Sigmoid colon (tissue), 4 donors: Measurements from ENCODE around the gene RUNDC1.

Experiments used
- CTCF ChIP-seq, 4 experiments: fragments of 450-650 bp in 3 of 4; fragments of 200-600 bp in 1 of 4; IDR thresholded peaks; one replicate each; pipeline ENCODE4 v1.5.1; 2016 to 2019; ENCODE audit warnings: antibody characterized with exemption in 4 of 4, mild to moderate bottlenecking in 3 of 4, moderate library complexity in 2 of 4
- POLR2A ChIP-seq, 2 donors: fragments of 450-650 bp; IDR thresholded peaks; one replicate each; pipeline ENCODE4 v1.6.1; 2016; ENCODE audit warnings: antibody characterized with exemption in 2 of 2, mild to moderate bottlenecking in 2 of 2, moderate library complexity in 2 of 2
- POLR2AphosphoS5 ChIP-seq, 4 donors: sonication (generic); formaldehyde crosslinking; IDR thresholded peaks; one replicate each; pipeline ENCODE4 v1.6.1; 2017; ENCODE audit warnings: antibody characterized with exemption in 4 of 4

- TF ChIP-seq POLR2AphosphoS5 (IDR thresholded peaks at IDR 0.05) (no peak), CTCF (IDR thresholded peaks at IDR 0.05) (no peak), POLR2A (IDR thresholded peaks at IDR 0.05) (no peak)
Measured at GRCh38 chr17:43014020-43014648, 33.8 kb downstream of the RUNDC1 start.
